K562 (cell line): ENCODE measurements around the gene PLEKHA7. TPM values are rescaled to one million over a fixed set of nuclear protein-coding genes. Genes with fewer than 3 reads are reported as not detected.

ENCODE experiments used
- ATAC-seq: fragments of 200-7000 bp; cut with Tn5 transposase; 3 replicates; pipeline ENCODE4 v1.9.1; 2020; ENCODE audit warnings: moderate library complexity
- BruUV-seq: library from RNA; stranded (reverse); fragments of 400-500 nt; replicated peaks from 2 replicates; lab custom pipeline; 2021; lab: Mats Ljungman, UMichigan
- CTCF ChIA-PET: fragments of 300-600 bp; formaldehyde crosslinking; extraction: SDS; loops from one replicate; lab custom pipeline; 2021; ENCODE audit warnings: low intra/inter-chr PET ratio; lab: Yijun Ruan, JAX
- POLR2A ChIA-PET: fragments of 300-600, 350-650 bp; sonication (Branson Sonifier 250); formaldehyde crosslinking; extraction: SDS; loops from one replicate; lab custom pipeline; 2021; ENCODE audit warnings: antibody characterized with exemption, inconsistent platforms; lab: Yijun Ruan, JAX
- DNase-seq, 4 experiments: peaks; one replicate each; pipeline versions ENCODE4 v3.0.0 to v3.0.0-alpha.2; 2011 to 2018; ENCODE audit warnings: low spot score in 3 of 4, mixed read lengths in 3 of 4; ENCODE audit errors: extremely low read depth in 1 of 4
- FAIRE-seq: peaks from 2 replicates; lab custom pipeline; 2011; peaks lifted over from hg19 to GRCh38; lab: Jason Lieb, UNC
- H2AFZ ChIP-seq: 2 replicates; pipeline ENCODE4 v1.6.0; 2011; ENCODE audit warnings: low read depth, low read length, control low read depth, inconsistent platforms
- H3K27ac ChIP-seq: fragments of 200-600 bp; 3 replicates; pipeline ENCODE4 v1.8.0; 2011; ENCODE audit warnings: low read depth, mild to moderate bottlenecking, control low read depth, inconsistent platforms, low read length, moderate library complexity, mixed read lengths; ENCODE audit errors: extremely low read depth
- H3K27me3 ChIP-seq, 2 experiments: fragments of 300-600 bp in 1 of 2; 2 replicates in 1 of 2; 3 replicates in 1 of 2; pipeline versions ENCODE4 v1.6.0 to v1.8.0; 2011; ENCODE audit warnings: inconsistent platforms in 2 of 2, low read length in 2 of 2, mild to moderate bottlenecking in 1 of 2, mixed read lengths in 1 of 2, moderate library complexity in 1 of 2; ENCODE audit not compliant: control insufficient read depth in 2 of 2, insufficient read depth in 2 of 2
- H3K36me3 ChIP-seq: fragments of 300-600 bp; 3 replicates; pipeline ENCODE4 v1.8.0; 2011; ENCODE audit warnings: mild to moderate bottlenecking, low read length, inconsistent platforms; ENCODE audit not compliant: control insufficient read depth, insufficient read depth
- H3K4me1 ChIP-seq, 2 experiments: fragments of 200-600 bp in 1 of 2; replicated peaks in 1 of 2; 2 replicates in 1 of 2; 3 replicates in 1 of 2; pipeline versions ENCODE4 v1.5.1 to v1.8.0; 2011; ENCODE audit warnings: inconsistent platforms in 2 of 2, low read length in 2 of 2, mild to moderate bottlenecking in 1 of 2, mixed read lengths in 1 of 2, moderate library complexity in 1 of 2; ENCODE audit not compliant: control insufficient read depth in 2 of 2, insufficient read depth in 2 of 2
- H3K4me2 ChIP-seq: 2 replicates; pipeline ENCODE4 v1.6.1; 2011; ENCODE audit warnings: low read length, control low read depth, inconsistent platforms, mixed read lengths; ENCODE audit not compliant: insufficient read depth
- H3K4me3 ChIP-seq: fragments of 200-600 bp; sonication (generic), shearing (Covaris generic); 2 replicates; pipeline ENCODE4 v1.5.1; 2016; ENCODE audit warnings: control low read depth, inconsistent platforms
- H3K79me2 ChIP-seq: fragments of 200-600 bp; 3 replicates; pipeline ENCODE4 v1.8.0; 2011; ENCODE audit warnings: low read length, inconsistent platforms; ENCODE audit not compliant: control insufficient read depth, insufficient read depth
- H3K9ac ChIP-seq, 2 experiments: 2 replicates each; pipeline versions ENCODE4 v1.6.0 to v1.6.1; 2011; ENCODE audit warnings: low read depth in 2 of 2, low read length in 2 of 2, control low read depth in 1 of 2, inconsistent platforms in 1 of 2, mild to moderate bottlenecking in 1 of 2, mixed read lengths in 1 of 2; ENCODE audit not compliant: insufficient read depth in 1 of 2
- H3K9me1 ChIP-seq: one replicate; pipeline ENCODE4 v1.6.0; 2011; ENCODE audit warnings: inconsistent platforms, mild to moderate bottlenecking, low read length, moderate library complexity; ENCODE audit not compliant: control insufficient read depth, insufficient read depth
- H3K9me3 ChIP-seq: replicated peaks from 2 replicates; pipeline ENCODE4 v1.5.1; 2011; ENCODE audit warnings: low read depth, low read length, inconsistent platforms; ENCODE audit not compliant: control insufficient read depth, insufficient read depth
- H4K20me1 ChIP-seq: replicated peaks from 2 replicates; pipeline ENCODE4 v1.6.1; 2011; ENCODE audit warnings: low read length, inconsistent platforms, mixed read lengths; ENCODE audit not compliant: control insufficient read depth, insufficient read depth
- CBFA2T2 ChIP-seq: fragments of 450-650 bp; conservative IDR thresholded peaks from 2 replicates; pipeline ENCODE4 v1.6.1; 2017; ENCODE audit warnings: mild to moderate bottlenecking
- CREB1 ChIP-seq, 2 experiments: sonication (generic) in 1 of 2; formaldehyde crosslinking in 1 of 2; IDR thresholded peaks; 2 replicates each; pipeline versions ENCODE4 v1.6.1 to v1.8.0; 2012 to 2022; ENCODE audit warnings: inconsistent platforms in 1 of 2, mild to moderate bottlenecking in 1 of 2, missing genetic modification reagents in 1 of 2, moderate library complexity in 1 of 2
- DLX4 ChIP-seq: fragments of 250-450 bp; sonication (Bioruptor Pico); IDR thresholded peaks from 2 replicates; pipeline ENCODE4 v1.6.1; 2021; ENCODE audit warnings: mild to moderate bottlenecking
- ELK1 ChIP-seq: sonication (generic); formaldehyde crosslinking; IDR thresholded peaks from 2 replicates; pipeline ENCODE4 v1.8.1; 2022; ENCODE audit warnings: missing genetic modification reagents
- GATAD2A ChIP-seq: fragments of 450-650 bp; IDR thresholded peaks from 2 replicates; pipeline ENCODE4 v1.6.1; 2017
- NFIC ChIP-seq: fragments of 450-650 bp; IDR thresholded peaks from 2 replicates; pipeline ENCODE4 v1.6.1; 2017; ENCODE audit warnings: mild to moderate bottlenecking, inconsistent platforms
- NFIX ChIP-seq: fragments of 250-450 bp; sonication (Bioruptor Pico); IDR thresholded peaks from 2 replicates; pipeline ENCODE4 v1.4.0; 2020; ENCODE audit warnings: low read depth, mild to moderate bottlenecking, moderate library complexity
- PHB ChIP-seq: fragments of 250-450 bp; sonication (Bioruptor Pico); IDR thresholded peaks from 2 replicates; pipeline ENCODE4 v1.5.0; 2021
- RAD21 ChIP-seq, 2 experiments: fragments of 250-450 bp in 1 of 2; fragments of 450-650 bp in 1 of 2; sonication (Bioruptor Pico) in 1 of 2; formaldehyde crosslinking in 1 of 2; IDR thresholded peaks in 1 of 2; conservative IDR thresholded peaks in 1 of 2; 2 replicates each; pipeline versions ENCODE4 v1.4.0 to v1.8.0; 2020 to 2022; ENCODE audit warnings: mild to moderate bottlenecking in 2 of 2, moderate library complexity in 1 of 2
- RBM15 ChIP-seq: fragments of 200-400 bp; formaldehyde crosslinking; IDR thresholded peaks from 2 replicates; pipeline ENCODE4 v1.6.1; 2018; ENCODE audit warnings: mild to moderate bottlenecking, low read length, moderate library complexity; ENCODE audit not compliant: insufficient read depth
- SMAD1 ChIP-seq: fragments of 150-350 bp; IDR thresholded peaks from 2 replicates; pipeline ENCODE4 v1.6.1; 2014; ENCODE audit warnings: low read length, low read depth; ENCODE audit not compliant: partially characterized antibody
- ZNF407 ChIP-seq: fragments of 450-650 bp; IDR thresholded peaks from 2 replicates; pipeline ENCODE4 v1.6.1; 2016; ENCODE audit warnings: low read depth
- in situ Hi-C: fragments of 300-500 bp; cut with MboI; formaldehyde crosslinking; loops from 4 replicates; pipeline ENCODE4 v1.15.0; 2018; ENCODE audit warnings: inconsistent platforms, mixed read lengths
- intact Hi-C: fragments of 100-400 bp; cut with micrococcal nuclease; formaldehyde crosslinking; loops from 2 replicates; pipeline ENCODE4 v1.14.2; 2022
- polyA plus RNA-seq, 8 experiments: library from polyadenylated mRNA; depleted of rRNA in 4 of 8; stranded (reverse) in 5 of 8; unstranded in 3 of 8; fragments of >200 nt; fragmentation: Nextera tagmentation in 2 of 8; fragmentation: Illumina TruSeq in 1 of 8; extraction: Ambion mirVana in 2 of 8; extraction: Trizol in 1 of 8; gene quantifications; 2 replicates each; pipeline versions ENCODE4 v1.2.1 to v1.2.3, GENCODE V29; 2011 to 2014; ENCODE audit warnings: inconsistent platforms in 1 of 8, missing spikeins in 1 of 8
- total RNA-seq, 7 experiments: library from RNA; depleted of rRNA in 6 of 7; stranded (reverse); fragments of >200 nt in 6 of 7; fragmentation: Illumina TruSeq in 2 of 7; extraction: Trizol in 2 of 7; gene quantifications; 2 replicates each; pipeline versions ENCODE4 v1.2.1 to v1.2.3, GENCODE V29; 2011 to 2021; ENCODE audit warnings: low replicate concordance in 1 of 7

PLEKHA7 gene
- total and polyA plus RNA-seq, 9 of the 15 experiments (the other 6 are each of a cell fraction or from before 2014, with no cell fraction given), result 0.06 to 0.77 (median 0.20) TPM; not detected in 1

- no peaks in the 10 kb centered on the region for H3K79me2 ChIP-seq
- H3K4me2 ChIP-seq, result no peak overlapping the region
- no peak overlapping the region for H3K9ac ChIP-seq
- POLR2A ChIA-PET, result no interaction called here
- H3K4me3 ChIP-seq, result no peak overlapping the region
- H3K9me1 ChIP-seq, result no peaks in the 10 kb centered on the region
- no peaks in the 10 kb centered on the region; a peak in 2 of 5 replicates for H3K4me1 ChIP-seq
- H3K36me3 ChIP-seq, result no peaks in the 10 kb centered on the region
- no peak overlapping the region for H3K27ac ChIP-seq
- ATAC-seq (peak; percentile 47; the same call in 1 of the 3 replicates), DNase-seq (peak in 3 of 4 experiments; percentile 29 to 76 (median 32)), FAIRE-seq (peak; percentile 35)
- H4K20me1 ChIP-seq, result no peaks in the 10 kb centered on the region
- intact Hi-C loops, result no loop called here
- H3K9me3 ChIP-seq, result no peaks in the 10 kb centered on the region
- CTCF ChIA-PET, result no interaction called here
- no peak overlapping the region for H2AFZ ChIP-seq
- no peaks in the 10 kb centered on the region for H3K27me3 ChIP-seq
- in situ Hi-C loops, result no loop called here
- BruUV-seq, result no TSS peak
- TF ChIP-seq CREB1 (IDR thresholded peaks at IDR 0.05) (no peak), CREB1 (CRISPR knock-in tag; IDR thresholded peaks at IDR 0.05) (no peak), DLX4 (no peak), ZNF407 (no peak), RBM15 (no peak), NFIC (peak; percentile 99), RAD21 (CRISPR knock-in tag; conservative IDR thresholded peaks at IDR 0.05 in 1 of 2, IDR thresholded peaks at IDR 0.05 in 1 of 2) (no peak), GATAD2A (no peak), NFIX (CRISPR knock-in tag) (peak; percentile 91), SMAD1 (peak; percentile 93), PHB (CRISPR knock-in tag) (no peak), CBFA2T2 (no peak), ELK1 (CRISPR knock-in tag) (no peak)
Measured at GRCh38 chr11:16843294-16843693, 170.9 kb downstream of the PLEKHA7 start.
